ENCODE results near the gene SLC46A1. TPM values are rescaled to one million over a fixed set of nuclear protein-coding genes. Genes with fewer than 3 reads are reported as not detected.

SLC46A1 gene
- total and polyA plus RNA-seq, 10 of the 15 experiments (the other 5 are each of a cell fraction or from before 2014, with no cell fraction given), result 1.7 to 6.9 (median 4.0) TPM

DNA sequence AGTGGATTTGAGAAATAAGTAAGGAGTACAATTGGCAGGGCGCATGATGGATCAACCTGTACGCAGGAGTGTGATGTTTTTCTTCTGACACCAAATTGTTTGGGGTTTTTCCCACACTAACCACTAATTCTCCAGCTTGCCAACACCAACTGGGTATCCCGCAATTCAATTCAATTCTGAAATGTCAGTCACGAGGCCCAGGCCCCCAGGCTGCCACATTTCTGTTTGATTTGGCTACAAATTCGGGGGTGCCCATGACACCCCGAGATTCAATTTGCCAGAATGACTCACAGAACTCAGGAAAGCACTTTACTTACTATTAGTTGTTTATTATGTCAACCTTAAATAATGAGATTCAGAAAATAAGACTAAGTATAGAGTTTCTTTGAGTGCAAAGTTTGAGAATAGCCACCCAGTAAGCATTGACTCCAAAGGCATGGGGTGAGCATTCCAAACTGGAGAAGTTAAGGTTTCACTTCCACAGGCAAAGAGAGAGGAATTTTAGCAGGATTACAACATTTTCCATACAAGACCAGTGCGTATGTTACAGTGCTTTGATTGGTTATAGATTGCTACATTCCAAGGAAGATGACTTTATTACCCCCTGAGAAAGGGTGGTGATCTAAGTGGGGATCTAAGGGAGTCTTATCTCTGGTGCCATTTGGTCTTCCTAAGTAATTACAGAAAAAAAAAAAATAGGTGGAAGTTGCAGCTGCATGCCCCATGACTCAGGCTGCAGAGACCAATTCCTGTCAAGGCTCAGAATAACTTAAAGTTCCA is 11.5 kb downstream of the SLC46A1 start:
- Histone ChIP-seq H3K4me1 (ENCODE audit: control insufficient read depth, insufficient read depth, low read length) (no peaks in the 10 kb centered on the region), H2AFZ (ENCODE audit: control insufficient read depth, low read depth, low read length) (no peak overlapping the region), H3K4me3 (no peak overlapping the region), H3K79me2 (ENCODE audit: control insufficient read depth, insufficient read depth, low read length) (no peaks in the 10 kb centered on the region), H4K20me1 (ENCODE audit: control insufficient read depth, insufficient read depth) (no peaks in the 10 kb centered on the region), H3K27me3 (replicated peaks in 1 of 2; ENCODE audit: control insufficient read depth in 2 of 2, insufficient read depth in 2 of 2, low read length in 1 of 2) (no peaks in the 10 kb centered on the region), H3K9me3 (replicated peaks; ENCODE audit: control insufficient read depth, insufficient read depth, low read length) (no peaks in the 10 kb centered on the region), H3K4me2 (ENCODE audit: control insufficient read depth, insufficient read depth) (no peak overlapping the region), H3K36me3 (ENCODE audit: control insufficient read depth in 2 of 2, insufficient read depth in 2 of 2, low read length in 1 of 2) (peaks cover 1 to 11% of the 10 kb centered on the region in 2 experiments), H3K27ac (ENCODE audit: control insufficient read depth, insufficient read depth) (no peak overlapping the region), H3K9ac (ENCODE audit: control insufficient read depth, insufficient read depth, low read length) (no peak overlapping the region)
- ChIA-PET SMC1A (ENCODE audit: uncharacterized antibody, unreplicated experiment) (no interaction called here), RAD21 (ENCODE audit: unreplicated experiment) (no interaction called here), POLR2A (no interaction called here), CTCF (interaction anchor here (1.7 kb wide), 1 partner anchor 22 kb away, joined by 3 read pairs; no protein-coding TSS in a partner anchor)
- intact Hi-C loops (cut with micrococcal nuclease; ENCODE audit: unreplicated experiment) (no loop called here), in situ Hi-C loops (cut with MboI) (no loop called here)
- DNase-seq (ENCODE audit: low read depth, low spot score), result no peak
- no peak for ATAC-seq
- TF ChIP-seq PML (IDR thresholded peaks at IDR 0.05; ENCODE audit: low read length), result no peak
- TF ChIP-seq, protein P1, sequence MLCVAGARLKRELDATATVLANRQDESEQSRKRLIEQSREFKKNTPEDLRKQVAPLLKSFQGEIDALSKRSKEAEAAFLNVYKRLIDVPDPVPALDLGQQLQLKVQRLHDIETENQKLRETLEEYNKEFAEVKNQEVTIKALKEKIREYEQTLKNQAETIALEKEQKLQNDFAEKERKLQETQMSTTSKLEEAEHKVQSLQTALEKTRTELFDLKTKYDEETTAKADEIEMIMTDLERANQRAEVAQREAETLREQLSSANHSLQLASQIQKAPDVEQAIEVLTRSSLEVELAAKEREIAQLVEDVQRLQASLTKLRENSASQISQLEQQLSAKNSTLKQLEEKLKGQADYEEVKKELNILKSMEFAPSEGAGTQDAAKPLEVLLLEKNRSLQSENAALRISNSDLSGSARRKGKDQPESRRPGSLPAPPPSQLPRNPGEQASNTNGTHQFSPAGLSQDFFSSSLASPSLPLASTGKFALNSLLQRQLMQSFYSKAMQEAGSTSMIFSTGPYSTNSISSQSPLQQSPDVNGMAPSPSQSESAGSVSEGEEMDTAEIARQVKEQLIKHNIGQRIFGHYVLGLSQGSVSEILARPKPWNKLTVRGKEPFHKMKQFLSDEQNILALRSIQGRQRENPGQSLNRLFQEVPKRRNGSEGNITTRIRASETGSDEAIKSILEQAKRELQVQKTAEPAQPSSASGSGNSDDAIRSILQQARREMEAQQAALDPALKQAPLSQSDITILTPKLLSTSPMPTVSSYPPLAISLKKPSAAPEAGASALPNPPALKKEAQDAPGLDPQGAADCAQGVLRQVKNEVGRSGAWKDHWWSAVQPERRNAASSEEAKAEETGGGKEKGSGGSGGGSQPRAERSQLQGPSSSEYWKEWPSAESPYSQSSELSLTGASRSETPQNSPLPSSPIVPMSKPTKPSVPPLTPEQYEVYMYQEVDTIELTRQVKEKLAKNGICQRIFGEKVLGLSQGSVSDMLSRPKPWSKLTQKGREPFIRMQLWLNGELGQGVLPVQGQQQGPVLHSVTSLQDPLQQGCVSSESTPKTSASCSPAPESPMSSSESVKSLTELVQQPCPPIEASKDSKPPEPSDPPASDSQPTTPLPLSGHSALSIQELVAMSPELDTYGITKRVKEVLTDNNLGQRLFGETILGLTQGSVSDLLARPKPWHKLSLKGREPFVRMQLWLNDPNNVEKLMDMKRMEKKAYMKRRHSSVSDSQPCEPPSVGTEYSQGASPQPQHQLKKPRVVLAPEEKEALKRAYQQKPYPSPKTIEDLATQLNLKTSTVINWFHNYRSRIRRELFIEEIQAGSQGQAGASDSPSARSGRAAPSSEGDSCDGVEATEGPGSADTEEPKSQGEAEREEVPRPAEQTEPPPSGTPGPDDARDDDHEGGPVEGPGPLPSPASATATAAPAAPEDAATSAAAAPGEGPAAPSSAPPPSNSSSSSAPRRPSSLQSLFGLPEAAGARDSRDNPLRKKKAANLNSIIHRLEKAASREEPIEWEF (IDR thresholded peaks at IDR 0.05; ENCODE audit: insufficient replicate concordance, low read depth, low read length), result no peak
- TF ChIP-seq TCF7 (IDR thresholded peaks at IDR 0.05; ENCODE audit: borderline replicate concordance), result no peak
- no peak for TF ChIP-seq SUPT20H (IDR thresholded peaks at IDR 0.05; ENCODE audit: borderline replicate concordance, control insufficient read depth, low read depth, low read length)
- TF ChIP-seq NFXL1 (IDR thresholded peaks at IDR 0.05; ENCODE audit: borderline replicate concordance), result no peak
- no peak for TF ChIP-seq NFIC (IDR thresholded peaks at IDR 0.05; ENCODE audit: low read depth, low read length)
- TF ChIP-seq TARDBP (IDR thresholded peaks at IDR 0.05; ENCODE audit: borderline replicate concordance), result no peak
- TF ChIP-seq, protein P2, sequence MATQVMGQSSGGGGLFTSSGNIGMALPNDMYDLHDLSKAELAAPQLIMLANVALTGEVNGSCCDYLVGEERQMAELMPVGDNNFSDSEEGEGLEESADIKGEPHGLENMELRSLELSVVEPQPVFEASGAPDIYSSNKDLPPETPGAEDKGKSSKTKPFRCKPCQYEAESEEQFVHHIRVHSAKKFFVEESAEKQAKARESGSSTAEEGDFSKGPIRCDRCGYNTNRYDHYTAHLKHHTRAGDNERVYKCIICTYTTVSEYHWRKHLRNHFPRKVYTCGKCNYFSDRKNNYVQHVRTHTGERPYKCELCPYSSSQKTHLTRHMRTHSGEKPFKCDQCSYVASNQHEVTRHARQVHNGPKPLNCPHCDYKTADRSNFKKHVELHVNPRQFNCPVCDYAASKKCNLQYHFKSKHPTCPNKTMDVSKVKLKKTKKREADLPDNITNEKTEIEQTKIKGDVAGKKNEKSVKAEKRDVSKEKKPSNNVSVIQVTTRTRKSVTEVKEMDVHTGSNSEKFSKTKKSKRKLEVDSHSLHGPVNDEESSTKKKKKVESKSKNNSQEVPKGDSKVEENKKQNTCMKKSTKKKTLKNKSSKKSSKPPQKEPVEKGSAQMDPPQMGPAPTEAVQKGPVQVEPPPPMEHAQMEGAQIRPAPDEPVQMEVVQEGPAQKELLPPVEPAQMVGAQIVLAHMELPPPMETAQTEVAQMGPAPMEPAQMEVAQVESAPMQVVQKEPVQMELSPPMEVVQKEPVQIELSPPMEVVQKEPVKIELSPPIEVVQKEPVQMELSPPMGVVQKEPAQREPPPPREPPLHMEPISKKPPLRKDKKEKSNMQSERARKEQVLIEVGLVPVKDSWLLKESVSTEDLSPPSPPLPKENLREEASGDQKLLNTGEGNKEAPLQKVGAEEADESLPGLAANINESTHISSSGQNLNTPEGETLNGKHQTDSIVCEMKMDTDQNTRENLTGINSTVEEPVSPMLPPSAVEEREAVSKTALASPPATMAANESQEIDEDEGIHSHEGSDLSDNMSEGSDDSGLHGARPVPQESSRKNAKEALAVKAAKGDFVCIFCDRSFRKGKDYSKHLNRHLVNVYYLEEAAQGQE (IDR thresholded peaks at IDR 0.05; ENCODE audit: low read depth, low read length), result no peak
- TF ChIP-seq PAX5 (IDR thresholded peaks at IDR 0.05; ENCODE audit: borderline replicate concordance, low read depth, low read length), result no peak
- 53% methylated on average over 7 of the region's 7 CpGs for WGBS (ENCODE audit: insufficient coverage, insufficient replicate concordance, low lambda C conversion rate, missing lambda C conversion rate)
- BruUV-seq (replicated peaks), result no TSS peak
- no peak for FAIRE-seq
